Mucosa of gallbladder (tissue), 1 donor: ENCODE measurements around the gene SCIMP. TPM values are rescaled to one million over a fixed set of nuclear protein-coding genes. Genes with fewer than 3 reads are reported as not detected.
"Not testable (repeated sequence)": the region's sequence is repeated elsewhere in the genome, so short reads cannot be mapped to it uniquely, and the experiment has no call there.

Experiments
- DNase-seq: peaks from one replicate; pipeline ENCODE4 v3.0.0-alpha.2; 2020; ENCODE audit warnings: low spot score
- total RNA-seq: library from RNA; stranded (reverse); gene quantifications from one replicate; pipeline ENCODE4 v1.2.1, GENCODE V29; 2021
- donor health status: DM: no; HTN: no; CAD: no.

SCIMP gene
- total RNA-seq, 1 donor from 2014 or later: 4.9 TPM

DNA sequence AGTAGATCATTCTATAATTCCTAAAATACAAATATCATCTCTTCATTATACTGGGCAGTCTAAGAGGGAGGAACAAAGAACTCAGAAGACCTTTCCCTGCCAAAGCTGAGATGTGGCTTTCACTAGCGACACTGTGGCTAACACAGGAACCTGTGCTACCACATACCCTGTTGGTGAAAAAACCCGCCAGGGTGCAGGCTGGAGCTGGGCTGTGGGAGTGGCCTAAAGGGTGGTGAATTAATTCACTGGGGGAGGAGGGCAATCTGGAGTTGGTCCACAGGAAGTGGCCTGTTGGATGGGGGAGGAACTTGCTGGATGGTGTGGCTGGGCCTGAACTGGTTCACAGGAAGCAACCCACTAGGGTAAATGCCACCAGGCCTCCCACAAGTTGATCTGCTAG, 50.4 kb downstream of the SCIMP start:
- no peak for DNase-seq

GRCh38 chr17:5183410-5183793, 51.3 kb downstream of the SCIMP start:
- no peak for DNase-seq

GRCh38 chr17:5182597-5183409, 51.9 kb downstream of the SCIMP start:
- DNase-seq: no peak

DNA sequence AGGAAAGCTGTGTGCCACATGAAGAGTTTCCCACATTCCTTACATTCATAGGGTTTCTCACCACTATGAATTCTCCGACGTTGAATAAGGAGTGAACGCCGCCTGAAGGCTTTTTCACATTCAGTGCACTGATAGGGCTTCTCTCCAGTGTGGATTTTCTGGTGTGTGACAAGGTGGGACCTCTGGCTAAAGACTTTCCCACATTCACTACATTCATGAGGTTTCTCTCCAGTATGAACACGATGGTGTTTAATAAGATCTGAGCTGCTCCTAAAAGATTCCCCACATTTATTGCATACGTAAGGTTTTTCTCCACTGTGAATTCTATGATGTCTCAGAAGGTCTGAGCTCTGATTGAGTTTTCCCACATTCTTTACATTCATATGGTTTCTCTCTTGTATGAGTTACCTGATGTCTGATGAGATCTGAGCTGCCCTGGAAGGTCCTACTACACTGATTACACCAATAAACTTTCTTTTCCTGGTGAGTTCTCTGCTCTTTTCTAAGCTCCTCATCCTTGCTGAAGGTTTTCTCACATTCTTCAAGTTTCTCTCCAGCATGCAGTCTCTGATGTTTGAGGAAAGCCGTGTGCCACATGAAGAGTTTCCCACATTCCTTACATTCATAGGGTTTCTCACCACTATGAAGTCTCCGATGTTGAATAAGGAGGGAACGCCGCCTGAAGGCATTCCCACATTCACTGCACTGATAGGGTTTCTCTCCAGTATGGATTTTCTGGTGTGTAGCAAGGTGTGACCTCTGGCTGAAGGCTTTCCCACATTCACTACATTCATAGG, 53.0 kb downstream of the SCIMP start:
- no peak for DNase-seq

GRCh38 chr17:5179003-5179402, 55.7 kb downstream of the SCIMP start:
- no peak for DNase-seq

GRCh38 chr17:5175027-5175426, 59.6 kb downstream of the SCIMP start:
- DNase-seq: not testable (repeated sequence)

DNA sequence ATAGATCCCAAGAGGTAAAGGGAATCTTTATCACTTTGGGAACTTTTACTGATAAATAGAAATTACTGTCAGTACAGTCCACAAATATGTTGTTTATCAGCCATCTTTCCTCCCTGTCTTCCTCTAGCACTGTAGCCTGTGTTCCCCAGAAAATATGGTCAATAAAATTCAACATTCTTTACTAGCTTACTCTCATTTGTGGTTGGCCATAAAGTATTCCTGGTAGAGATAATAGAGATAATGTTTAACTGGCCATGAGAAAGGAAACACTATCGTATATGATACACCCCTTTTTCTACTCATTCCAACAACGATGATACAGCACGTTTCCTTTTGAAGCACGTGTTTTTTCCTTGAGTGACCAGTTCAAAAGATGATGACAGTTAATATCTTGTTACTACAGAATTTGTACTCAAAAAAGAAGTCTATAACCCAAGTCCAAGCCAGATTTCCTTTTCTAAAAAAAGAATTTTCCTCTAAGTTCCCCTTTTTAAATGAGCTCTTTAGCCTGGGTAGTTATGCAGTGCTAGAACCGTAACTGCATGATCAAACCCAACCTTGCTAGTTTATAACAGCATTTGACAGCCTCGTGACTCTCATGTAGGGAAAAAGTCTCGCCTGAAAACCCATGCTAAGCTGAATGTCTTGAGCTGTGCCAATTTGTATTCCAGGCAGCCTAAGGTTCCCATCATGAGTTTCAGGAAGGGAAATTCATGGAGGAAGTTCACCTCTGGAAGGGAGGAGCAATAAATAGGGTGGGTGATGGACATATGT, 68.7 kb downstream of the SCIMP start:
- DNase-seq: not testable (repeated sequence)

GRCh38 chr17:5164436-5164835, 70.2 kb downstream of the SCIMP start:
- no peak for DNase-seq

DNA sequence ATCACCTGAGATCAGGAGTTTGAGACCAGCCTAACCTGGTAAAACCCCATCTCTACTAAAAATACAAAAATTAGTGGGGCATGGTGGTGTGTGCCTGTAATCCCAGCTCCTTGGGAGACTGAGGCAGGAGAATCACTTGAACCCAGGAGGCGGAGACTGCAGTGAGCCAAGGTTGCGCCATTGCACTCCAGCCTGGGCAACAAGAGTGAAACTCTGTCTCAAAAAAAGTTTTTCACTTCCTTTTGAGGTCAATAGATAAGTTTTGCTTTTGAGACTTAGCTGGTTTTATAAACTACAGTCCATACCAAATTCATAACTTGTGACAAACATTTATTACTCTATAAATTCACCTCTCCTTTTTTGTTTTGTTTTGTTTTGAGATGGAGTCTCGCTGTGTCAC, 72.9 kb downstream of the SCIMP start:
- DNase-seq: not testable (repeated sequence)

DNA sequence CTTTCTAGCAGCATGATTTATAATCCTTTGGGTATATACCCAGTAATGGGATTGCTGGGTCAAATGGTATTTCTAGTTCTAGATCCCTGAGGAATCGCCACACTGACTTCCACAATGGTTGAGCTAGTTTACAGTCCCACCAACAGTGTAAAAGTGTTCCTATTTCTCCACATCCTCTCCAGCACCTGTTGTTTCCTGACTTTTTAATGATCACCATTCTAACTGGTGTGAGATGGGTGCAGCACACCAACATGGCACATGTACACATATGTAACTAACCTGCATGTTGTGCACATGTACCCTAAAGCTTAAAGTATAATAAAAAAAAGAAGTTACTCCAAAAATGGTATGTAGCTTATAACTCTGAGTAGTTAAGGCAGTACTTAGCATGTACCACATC, 74.0 kb downstream of the SCIMP start:
- not testable (repeated sequence) for DNase-seq

Other genes with a start within 250 kb of the SCIMP start
- 68.0 TPM for gene CAMTA2, start 247.2 kb downstream of the SCIMP start, total RNA-seq
- gene INCA1, start 237.3 kb downstream of the SCIMP start, total RNA-seq: 1.4 TPM
- 234 TPM for gene KIF1C, start 236.9 kb downstream of the SCIMP start, total RNA-seq
- not detected for gene SLC52A1, start 199.4 kb downstream of the SCIMP start, total RNA-seq
- 8.7 TPM for gene ZFP3, start 156.4 kb downstream of the SCIMP start, total RNA-seq
- 9.6 TPM for gene ZNF232, start 123.0 kb downstream of the SCIMP start, total RNA-seq
- gene USP6, start 118.8 kb downstream of the SCIMP start, total RNA-seq: 0.09 TPM
- gene ZNF594, start 43.0 kb downstream of the SCIMP start, total RNA-seq: 9.2 TPM
- gene RABEP1, start 47.4 kb upstream of the SCIMP start, total RNA-seq: 35.9 TPM
- gene NUP88, start 184.8 kb upstream of the SCIMP start, total RNA-seq: 37.4 TPM
- 34.1 TPM for gene RPAIN, start 185.3 kb upstream of the SCIMP start, total RNA-seq
- 78.0 TPM for gene C1QBP, start 204.3 kb upstream of the SCIMP start, total RNA-seq
- 11.5 TPM for gene DHX33, start 234.1 kb upstream of the SCIMP start, total RNA-seq